NB4 (cell line): Measurements from ENCODE around the gene EFNB1.

Experiments used
- DNase-seq: peaks from one replicate; pipeline ENCODE4 v3.0.0; 2010; ENCODE audit warnings: low read depth
- H3K4me3 ChIP-seq: one replicate; pipeline ENCODE4 v1.5.1; 2011; ENCODE audit warnings: mild to moderate bottlenecking, low read depth, low read length, moderate library complexity
- CTCF ChIP-seq: IDR thresholded peaks from one replicate; pipeline ENCODE4 v1.5.1; 2012; ENCODE audit warnings: low read depth, low read length
- MAX ChIP-seq: IDR thresholded peaks from 2 replicates; pipeline ENCODE4 v1.6.1; 2011; ENCODE audit warnings: low read depth, low read length
- MYC ChIP-seq: IDR thresholded peaks from 2 replicates; pipeline ENCODE4 v1.6.1; 2011; ENCODE audit warnings: low read depth, low read length
- POLR2A ChIP-seq: IDR thresholded peaks from 2 replicates; pipeline ENCODE4 v1.6.1; 2011; ENCODE audit warnings: mild to moderate bottlenecking; ENCODE audit not compliant: insufficient read length; ENCODE audit errors: extremely low read depth

Gene EFNB1

GRCh38 chrX:68843992-68844391, 15.2 kb downstream of the EFNB1 start:
- no peak for TF ChIP-seq CTCF
- TF ChIP-seq MYC: no peak
- no peak for TF ChIP-seq MAX
- no peak for TF ChIP-seq POLR2A
- no peak for DNase-seq
- H3K4me3 ChIP-seq: no peak overlapping the region

- TF ChIP-seq MAX: no peak
- TF ChIP-seq CTCF: no peak
- TF ChIP-seq MYC: no peak
- no peak for TF ChIP-seq POLR2A
- no peak for DNase-seq
- no peak overlapping the region for H3K4me3 ChIP-seq
Observed at GRCh38 chrX:68844581-68844980, 15.8 kb downstream of the EFNB1 start.

GRCh38 chrX:68846536-68846935, 17.7 kb downstream of the EFNB1 start:
- TF ChIP-seq CTCF: no peak
- TF ChIP-seq MYC: no peak
- no peak for TF ChIP-seq MAX
- no peak for TF ChIP-seq POLR2A
- DNase-seq: no peak
- no peak overlapping the region for H3K4me3 ChIP-seq

GRCh38 chrX:68847172-68847571, 18.4 kb downstream of the EFNB1 start:
- no peak overlapping the region for H3K4me3 ChIP-seq
- TF ChIP-seq MYC: no peak
- TF ChIP-seq POLR2A: no peak
- no peak for TF ChIP-seq MAX
- TF ChIP-seq CTCF: no peak
- DNase-seq: no peak

- DNase-seq: no peak
- no peak overlapping the region for H3K4me3 ChIP-seq
- no peak for TF ChIP-seq MAX
- TF ChIP-seq POLR2A: no peak
- TF ChIP-seq CTCF: no peak
- TF ChIP-seq MYC: no peak
Observed at GRCh38 chrX:68848189-68848940, 19.5 kb downstream of the EFNB1 start.
